Central memory CD8-positive, alpha-beta T cell (primary cell): ENCODE measurements around the gene NME3.

ENCODE experiments used
- ATAC-seq: fragments of 150-1000 bp; cut with Tn5 transposase; replicated peaks from 2 replicates; pipeline ENCODE4 v1.10.0; 2022; ENCODE audit warnings: mild to moderate bottlenecking, moderate FRiP score, moderate number of reproducible peaks; ENCODE audit not compliant: poor library complexity, severe bottlenecking; ENCODE audit errors: extremely low read depth
- DNase-seq, 2 donors: peaks; one replicate each; pipeline ENCODE4 v3.0.0; 2021; ENCODE audit warnings: low spot score in 2 of 2
- H3K27ac Mint-ChIP-seq: one replicate; pipeline ENCODE4 v1.8.0; 2022; ENCODE audit warnings: low read depth, mild to moderate bottlenecking, moderate library complexity, mixed read lengths
- H3K27me3 Mint-ChIP-seq: one replicate; pipeline ENCODE4 v1.8.0; 2022; ENCODE audit warnings: mixed read lengths
- H3K36me3 Mint-ChIP-seq: one replicate; pipeline ENCODE4 v1.8.0; 2022; ENCODE audit warnings: mild to moderate bottlenecking, moderate library complexity, mixed read lengths; ENCODE audit not compliant: insufficient read depth
- H3K4me1 Mint-ChIP-seq: one replicate; pipeline ENCODE4 v1.8.0; 2022; ENCODE audit warnings: mixed read lengths
- H3K4me3 Mint-ChIP-seq: one replicate; pipeline ENCODE4 v1.8.0; 2022; ENCODE audit warnings: mild to moderate bottlenecking, moderate library complexity, mixed read lengths
- H3K9me3 Mint-ChIP-seq: one replicate; pipeline ENCODE4 v1.8.0; 2022; ENCODE audit warnings: mixed read lengths

Gene NME3

DNA sequence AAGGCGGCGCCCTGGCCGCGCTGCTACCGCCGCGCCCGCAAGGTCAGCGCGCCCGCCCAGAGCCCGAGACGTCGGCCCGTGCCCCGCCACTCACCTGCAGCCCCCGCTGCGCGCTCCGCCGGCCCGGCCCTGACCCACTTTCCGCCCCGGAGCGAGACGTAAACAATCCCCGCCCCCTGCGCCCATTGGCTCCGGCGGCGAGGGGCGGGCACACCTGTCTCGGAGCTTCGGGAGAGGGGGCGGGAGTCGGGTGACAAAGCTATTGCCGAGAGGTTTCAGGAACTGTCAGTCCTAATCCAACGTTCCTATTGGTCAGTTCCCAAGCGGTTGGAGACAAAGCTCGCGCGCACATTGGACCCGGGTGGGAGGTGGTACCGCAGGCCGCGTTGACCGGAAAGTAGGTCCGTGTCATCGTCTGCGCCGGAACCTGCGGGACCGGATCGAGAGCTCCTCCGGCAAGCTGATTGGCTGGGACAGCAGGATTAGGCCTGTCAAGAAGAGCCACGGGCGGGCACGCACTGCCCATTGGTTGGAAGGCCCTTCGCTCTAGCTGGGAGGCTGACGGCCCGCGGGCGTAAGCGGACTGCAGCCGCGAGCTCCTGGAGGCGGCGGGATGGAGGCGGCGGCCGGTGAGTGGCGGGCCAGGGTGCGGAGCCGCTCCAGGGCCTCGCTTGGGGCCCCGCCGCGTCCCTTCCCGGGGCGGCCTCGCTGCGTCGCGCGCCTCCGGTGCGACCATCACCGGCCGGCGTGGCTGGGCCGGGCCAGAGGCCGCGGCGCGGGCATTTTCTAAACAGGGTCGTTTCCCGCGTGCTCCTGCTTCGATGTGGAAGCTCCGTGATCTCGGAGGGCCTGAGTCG lies 11.3 kb upstream of the NME3 start, which contains the start of the genes NUBP2 and SPSB3:
TSS of gene NUBP2 (plus strand) at position 553 of the 857 bp plus-strand sequence. CDS start at position 614, 61 bp downstream.
TSS of gene SPSB3 (minus strand) at position 164 of the 857 bp plus-strand sequence. CDS start 1,088 bp downstream, outside the sequence.
- Mint-ChIP-seq H3K27ac (peak within 1 kb of the TSS; percentile 83), H3K4me1 (peaks cover 24% of the 10 kb centered on the region), H3K4me3 (peak within 1 kb of the TSS; percentile 83), H3K9me3 (no peaks in the 10 kb centered on the region), H3K36me3 (peaks cover 18% of the 10 kb centered on the region), H3K27me3 (no peaks in the 10 kb centered on the region)
- DNase-seq: peak; percentile 89 to 95
- peak; percentile 88 for ATAC-seq

DNA sequence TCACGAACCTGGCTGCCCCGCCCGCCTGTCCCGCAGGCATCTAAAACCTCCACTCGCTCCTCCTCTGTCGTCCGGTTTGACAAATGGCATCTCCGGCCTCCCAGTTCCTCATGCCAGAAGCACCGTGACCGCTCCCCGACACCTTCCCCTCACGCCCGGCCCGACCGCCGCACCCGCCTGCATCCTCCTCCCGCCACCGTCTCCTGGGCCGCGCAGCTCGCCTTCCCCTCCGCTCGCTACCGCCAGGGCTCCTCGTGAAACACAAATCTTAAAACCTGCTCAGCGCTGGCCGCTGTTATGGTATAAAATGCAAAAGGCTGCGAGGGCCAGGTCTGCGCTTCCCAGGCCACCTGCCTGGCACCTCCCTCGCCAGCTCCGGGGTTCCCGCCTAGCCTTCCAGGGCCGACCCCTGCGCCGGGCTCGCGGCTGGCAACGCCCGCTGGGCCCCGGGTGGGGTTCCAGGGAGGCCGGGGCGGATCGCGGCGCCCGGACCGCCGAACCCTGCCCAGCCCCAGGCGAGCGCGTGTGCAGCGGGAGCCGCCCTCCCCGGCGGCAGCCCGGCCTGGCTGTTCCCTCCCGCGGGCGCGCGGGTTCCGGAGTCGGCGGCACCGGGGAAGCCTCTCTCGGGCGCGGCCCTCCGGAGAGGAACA lies 10.5 kb upstream of the NME3 start:
- peaks cover 17% of the 10 kb centered on the region for H3K36me3 Mint-ChIP-seq
- no peaks in the 10 kb centered on the region for H3K9me3 Mint-ChIP-seq
- H3K27ac Mint-ChIP-seq: peak overlapping the region; percentile 83
- DNase-seq: no peak
- H3K27me3 Mint-ChIP-seq: no peaks in the 10 kb centered on the region
- peak; percentile 13 for ATAC-seq
- peaks cover 24% of the 10 kb centered on the region for H3K4me1 Mint-ChIP-seq
- peak overlapping the region; percentile 83 for H3K4me3 Mint-ChIP-seq

DNA sequence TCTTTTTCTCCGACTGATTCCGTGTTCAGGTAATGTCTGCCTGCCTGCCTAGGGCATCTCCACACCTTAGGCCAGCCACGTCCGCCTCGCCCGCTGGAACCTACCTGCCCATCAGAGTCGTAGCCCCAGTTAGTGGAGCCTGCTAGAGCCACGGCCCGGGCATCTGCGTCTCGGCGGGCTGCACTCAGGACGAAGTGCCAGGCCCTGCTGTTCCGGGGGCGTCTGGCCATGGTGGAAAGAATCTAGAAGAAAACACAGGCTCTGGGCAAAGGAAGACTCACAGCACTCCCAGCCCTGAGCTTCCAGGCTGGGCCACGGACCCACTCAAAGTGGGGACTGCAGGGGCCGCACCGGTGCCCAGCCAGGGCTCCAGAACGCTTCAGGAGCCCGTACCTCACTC lies 9.9 kb upstream of the NME3 start:
- Mint-ChIP-seq H3K27me3 (no peaks in the 10 kb centered on the region), H3K4me3 (peak overlapping the region; percentile 83), H3K36me3 (peaks cover 22% of the 10 kb centered on the region), H3K27ac (peak overlapping the region; percentile 83), H3K9me3 (no peaks in the 10 kb centered on the region), H3K4me1 (peaks cover 24% of the 10 kb centered on the region)
- no peak for ATAC-seq
- DNase-seq: no peak

DNA sequence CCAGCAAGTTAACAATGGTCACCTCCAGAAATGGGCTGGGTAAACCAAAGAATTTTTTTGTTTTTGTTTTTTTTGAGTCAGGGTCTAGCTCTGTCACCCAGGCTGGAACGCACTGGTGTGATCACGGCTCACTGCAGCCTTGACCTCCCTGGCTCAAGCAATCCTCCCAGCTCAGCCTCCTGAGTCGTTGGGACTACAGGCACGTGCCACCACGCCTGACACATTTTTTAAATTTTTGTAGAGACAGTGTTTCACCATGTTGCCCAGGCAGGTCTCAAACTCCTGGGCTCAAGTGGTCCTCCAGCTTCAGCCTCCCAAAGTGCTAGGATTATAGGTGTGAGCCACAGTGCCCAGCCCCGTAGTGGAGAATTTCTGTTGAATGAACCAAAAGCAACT lies 9.3 kb upstream of the NME3 start:
- ATAC-seq (no peak), DNase-seq (no peak)
- Mint-ChIP-seq H3K36me3 (peaks cover 26% of the 10 kb centered on the region), H3K27ac (no peak overlapping the region), H3K4me1 (peaks cover 24% of the 10 kb centered on the region), H3K27me3 (no peaks in the 10 kb centered on the region), H3K9me3 (no peaks in the 10 kb centered on the region), H3K4me3 (peak overlapping the region; percentile 83)

DNA sequence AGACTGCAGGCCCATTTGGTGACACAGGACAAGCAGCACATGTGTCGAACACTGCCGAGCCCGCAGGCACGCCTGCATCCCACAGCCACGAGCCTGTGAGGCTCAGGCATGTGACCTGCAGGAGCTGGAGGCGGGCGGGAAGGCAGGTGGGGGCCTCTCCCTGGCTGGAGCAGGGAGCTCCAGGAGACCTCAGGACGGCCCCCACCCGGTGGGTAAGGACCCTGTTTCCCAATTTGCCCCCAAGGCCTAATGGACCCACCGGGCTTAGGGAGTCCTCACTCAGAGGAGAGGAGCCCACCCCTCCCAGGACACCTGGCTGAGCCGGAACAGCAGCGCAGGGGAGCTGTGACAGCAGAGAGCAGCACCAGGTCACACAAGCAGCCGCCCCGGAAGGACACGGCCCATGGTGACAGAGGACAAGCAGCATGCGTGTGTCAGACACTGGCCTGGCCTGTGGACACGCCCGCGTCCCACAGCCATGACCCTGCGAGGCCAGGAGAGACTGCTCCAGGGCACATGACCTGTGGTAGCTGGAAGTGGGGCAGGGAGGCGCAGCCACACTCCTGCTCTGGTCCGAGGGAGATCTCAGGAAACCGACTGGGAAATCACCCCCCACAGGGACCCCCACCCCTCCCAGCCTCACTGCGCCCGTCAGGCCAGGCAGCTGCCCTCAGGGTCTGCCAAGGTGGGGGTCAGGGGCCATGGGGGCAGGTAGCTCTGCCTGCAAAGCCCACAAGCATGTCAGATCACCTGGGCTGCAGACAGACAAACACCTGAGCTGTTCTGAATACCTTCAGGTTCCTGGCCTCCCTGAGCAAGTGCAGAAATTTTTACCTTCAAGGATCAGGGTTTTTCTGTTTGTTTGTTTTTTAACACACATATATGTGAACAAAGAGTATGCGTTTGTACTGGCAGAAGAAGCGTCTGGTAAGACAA lies 8.7 kb upstream of the NME3 start:
- no peak for DNase-seq
- peaks cover 26% of the 10 kb centered on the region for H3K36me3 Mint-ChIP-seq
- no peak overlapping the region for H3K4me3 Mint-ChIP-seq
- no peaks in the 10 kb centered on the region for H3K27me3 Mint-ChIP-seq
- H3K4me1 Mint-ChIP-seq: peaks cover 17% of the 10 kb centered on the region
- no peaks in the 10 kb centered on the region for H3K9me3 Mint-ChIP-seq
- no peak overlapping the region for H3K27ac Mint-ChIP-seq
- ATAC-seq: no peak

DNA sequence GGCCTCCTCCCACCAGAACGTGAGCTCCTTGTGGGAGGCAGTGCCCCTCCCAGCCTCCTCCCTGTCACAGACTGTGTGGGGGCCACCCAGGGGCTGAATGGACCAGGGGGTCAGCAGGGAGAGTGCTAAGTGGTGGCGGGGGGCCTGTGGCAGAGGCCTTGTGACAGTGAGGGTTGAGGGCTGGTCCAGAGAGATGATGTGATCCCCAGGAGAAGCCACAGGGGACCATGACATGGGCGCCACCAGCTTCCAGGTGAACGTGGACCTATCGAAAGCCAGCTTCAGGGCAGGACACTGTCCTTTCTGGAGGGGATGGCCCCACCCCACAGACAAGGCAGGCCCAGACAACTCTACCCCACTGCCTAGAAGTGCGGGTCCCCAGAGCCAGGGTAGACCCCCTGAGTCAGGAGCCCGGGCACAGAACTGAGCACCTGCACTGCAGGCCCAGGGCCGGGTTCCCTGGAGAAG lies 7.9 kb upstream of the NME3 start:
- no peak for DNase-seq
- Mint-ChIP-seq H3K9me3 (no peaks in the 10 kb centered on the region), H3K4me3 (no peak overlapping the region), H3K27ac (no peak overlapping the region), H3K27me3 (no peaks in the 10 kb centered on the region), H3K36me3 (peaks cover 26% of the 10 kb centered on the region), H3K4me1 (peaks cover 15% of the 10 kb centered on the region)
- ATAC-seq: no peak

DNA sequence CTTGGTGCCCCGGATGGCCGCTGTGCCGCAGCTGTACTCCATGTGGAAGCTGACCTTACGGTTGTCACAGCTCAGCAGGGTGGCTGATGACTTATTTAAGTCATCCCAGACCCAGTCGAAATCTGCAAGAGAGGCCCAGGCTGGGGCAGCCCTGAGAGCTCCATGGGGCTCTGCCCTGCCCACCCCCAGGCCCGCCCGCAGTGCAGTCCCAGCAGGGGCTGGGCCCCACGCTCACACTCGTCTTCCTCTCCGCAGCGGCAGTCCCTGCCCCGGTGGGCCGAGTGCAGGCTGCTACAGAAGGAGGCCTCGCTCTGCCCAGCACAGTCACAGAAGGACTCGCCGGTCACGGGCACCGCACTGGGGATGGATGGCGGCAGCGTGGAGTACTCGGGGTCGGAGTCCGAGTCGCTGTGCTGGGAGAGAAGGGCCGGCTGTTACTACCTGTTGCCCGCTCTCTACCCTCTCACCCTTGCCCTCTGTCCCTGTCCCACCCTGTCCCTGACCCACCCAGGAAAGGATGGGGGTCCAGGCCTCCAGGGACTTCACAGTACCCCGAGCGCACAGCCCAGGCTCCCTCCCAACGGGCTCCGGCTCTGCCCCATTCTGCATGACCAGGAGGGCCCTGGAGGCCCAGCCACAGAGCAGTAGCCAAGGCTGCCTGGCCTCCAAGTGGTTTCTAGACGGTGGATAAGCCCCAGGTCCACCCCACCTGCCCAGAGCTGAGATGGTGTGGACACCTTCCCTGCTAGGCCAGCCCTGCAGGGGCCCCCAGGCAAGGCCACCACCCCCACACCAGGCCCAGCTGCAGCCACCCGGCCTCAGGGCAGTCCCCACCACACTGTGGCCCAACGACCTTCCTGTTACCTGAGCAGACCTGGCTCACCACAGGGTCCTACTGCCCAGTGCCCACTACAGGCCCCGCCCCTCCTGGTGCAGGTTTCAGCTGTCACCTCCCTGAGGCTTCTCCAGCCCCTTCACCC lies 7.1 kb upstream of the NME3 start:
- Mint-ChIP-seq H3K4me3 (no peak overlapping the region), H3K27me3 (no peaks in the 10 kb centered on the region), H3K4me1 (peaks cover 15% of the 10 kb centered on the region), H3K36me3 (peaks cover 27% of the 10 kb centered on the region), H3K9me3 (no peaks in the 10 kb centered on the region), H3K27ac (no peak overlapping the region)
- ATAC-seq (no peak), DNase-seq (no peak)

DNA sequence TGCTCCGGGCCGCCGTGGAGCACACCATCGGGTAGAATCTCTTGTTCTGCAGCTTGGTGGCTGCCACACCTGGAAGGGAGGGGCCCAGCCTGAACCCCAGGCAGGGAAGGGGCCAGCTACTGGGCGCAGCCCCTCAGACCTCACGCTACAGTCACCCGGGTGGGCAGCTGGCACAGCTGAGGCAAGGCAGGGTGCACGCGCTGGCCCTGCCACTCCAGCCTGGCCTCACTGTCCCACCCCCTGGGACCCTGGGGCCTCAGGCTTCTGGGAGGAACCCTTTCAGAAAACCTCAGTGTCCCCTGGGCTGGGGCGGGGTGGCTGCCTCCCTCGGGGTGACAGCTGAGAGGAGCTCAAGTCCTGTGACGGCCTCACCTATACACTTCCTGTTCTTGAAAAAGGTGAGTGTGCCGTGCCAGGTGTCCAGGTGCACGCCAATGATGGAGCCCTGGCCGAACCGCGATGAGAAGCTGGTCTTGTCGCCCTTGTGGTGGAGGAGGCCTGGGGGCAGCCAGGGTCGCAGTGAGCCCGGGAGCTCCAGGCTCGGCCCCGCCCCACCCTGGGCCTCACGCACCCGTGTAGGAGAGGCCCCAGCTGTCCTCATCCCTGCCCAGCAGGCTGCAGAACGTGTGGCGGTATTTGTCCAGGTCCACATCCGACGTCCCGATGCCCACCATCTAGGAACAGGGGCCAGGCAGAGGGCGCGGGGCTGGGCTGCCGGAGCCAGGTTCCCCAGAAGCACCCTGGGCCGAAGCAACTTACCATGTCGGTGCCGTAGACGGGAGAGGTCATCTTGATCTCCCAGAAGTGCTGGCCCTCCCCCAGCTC lies 6.2 kb upstream of the NME3 start:
- no peaks in the 10 kb centered on the region for H3K9me3 Mint-ChIP-seq
- H3K4me1 Mint-ChIP-seq: peaks cover 10% of the 10 kb centered on the region
- H3K27me3 Mint-ChIP-seq: no peaks in the 10 kb centered on the region
- H3K36me3 Mint-ChIP-seq: peaks cover 30% of the 10 kb centered on the region
- DNase-seq (no peak), ATAC-seq (no peak)
- H3K27ac Mint-ChIP-seq: no peak overlapping the region
- no peak overlapping the region for H3K4me3 Mint-ChIP-seq

DNA sequence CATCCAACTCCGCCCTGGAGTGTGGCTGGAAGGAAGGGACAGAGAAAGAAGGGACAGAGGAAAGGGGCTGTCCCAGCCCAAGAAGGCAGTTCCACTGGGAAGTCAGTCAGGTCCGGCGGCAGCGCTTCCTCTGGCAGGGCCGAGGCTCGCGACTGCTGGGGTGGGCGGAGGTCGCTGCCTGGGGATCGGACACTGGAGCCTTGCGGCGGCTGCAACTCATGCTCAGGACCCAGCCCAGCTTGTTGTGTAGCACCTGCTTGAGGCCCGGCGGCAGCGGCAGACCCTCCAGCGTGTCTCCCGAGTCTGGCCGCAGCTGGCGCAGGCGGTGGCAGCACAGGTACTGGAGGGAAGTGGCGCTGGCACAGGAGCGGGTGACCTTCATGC lies 5.6 kb upstream of the NME3 start:
- H3K4me3 Mint-ChIP-seq: no peak overlapping the region
- no peaks in the 10 kb centered on the region for H3K27me3 Mint-ChIP-seq
- peaks cover 33% of the 10 kb centered on the region for H3K36me3 Mint-ChIP-seq
- H3K4me1 Mint-ChIP-seq: peaks cover 14% of the 10 kb centered on the region
- DNase-seq: no peak
- ATAC-seq: no peak
- H3K27ac Mint-ChIP-seq: no peak overlapping the region
- no peaks in the 10 kb centered on the region for H3K9me3 Mint-ChIP-seq

DNA sequence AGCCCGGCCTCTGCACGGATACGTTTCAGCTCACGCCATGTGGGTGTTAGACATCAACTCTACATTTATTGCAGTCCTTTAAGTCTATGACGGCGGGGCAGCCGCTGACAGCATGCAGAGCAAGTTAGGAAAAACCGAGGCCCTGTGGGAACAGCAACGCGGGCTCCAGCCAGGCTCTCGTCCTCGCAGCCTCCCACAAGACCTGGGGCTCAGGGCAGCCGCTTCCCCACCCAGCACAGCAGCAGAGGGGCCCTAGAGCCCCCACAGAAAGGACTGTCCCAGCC lies 5.3 kb upstream of the NME3 start:
- Mint-ChIP-seq H3K4me1 (peaks cover 14% of the 10 kb centered on the region), H3K27ac (no peak overlapping the region), H3K36me3 (peaks cover 31% of the 10 kb centered on the region), H3K9me3 (no peaks in the 10 kb centered on the region), H3K27me3 (no peaks in the 10 kb centered on the region), H3K4me3 (no peak overlapping the region)
- no peak for DNase-seq
- no peak for ATAC-seq
